Liver (tissue), 9 donors: Measurements from ENCODE around the gene PTCD3. TPM values are rescaled to one million over a fixed set of nuclear protein-coding genes. Genes with fewer than 3 reads are reported as not detected.

ENCODE experiments used
- DNase-seq: peaks from one replicate; pipeline ENCODE4 v3.0.0-alpha.2; 2017; ENCODE audit warnings: low spot score
- H3K27ac ChIP-seq, 2 donors: one replicate each; pipeline ENCODE4 v1.7.0; 2013; ENCODE audit warnings: inconsistent platforms in 2 of 2, low read length in 2 of 2, control low read depth in 1 of 2, low read depth in 1 of 2, mild to moderate bottlenecking in 1 of 2
- H3K27me3 ChIP-seq, 4 donors: one replicate each; pipeline versions ENCODE4 v1.6.1 to v1.7.0; 2013; ENCODE audit warnings: low read length in 3 of 4, inconsistent platforms in 1 of 4, mild to moderate bottlenecking in 1 of 4, moderate library complexity in 1 of 4; ENCODE audit not compliant: control insufficient read depth in 4 of 4, insufficient read depth in 4 of 4
- H3K36me3 ChIP-seq, 4 donors: one replicate each; pipeline versions ENCODE4 v1.6.1 to v1.7.0; 2013; ENCODE audit warnings: low read length in 3 of 4, mild to moderate bottlenecking in 3 of 4, low read depth in 1 of 4, moderate library complexity in 1 of 4; ENCODE audit not compliant: control insufficient read depth in 4 of 4, insufficient read depth in 3 of 4
- H3K4me1 ChIP-seq, 4 donors: one replicate each; pipeline versions ENCODE4 v1.6.1 to v1.7.0; 2013; ENCODE audit warnings: low read length in 3 of 4, mild to moderate bottlenecking in 3 of 4, moderate library complexity in 1 of 4; ENCODE audit not compliant: control insufficient read depth in 4 of 4, insufficient read depth in 4 of 4
- H3K4me3 ChIP-seq, 3 donors: one replicate each; pipeline versions ENCODE4 v1.6.1 to v1.7.0; 2013; ENCODE audit warnings: low read length in 3 of 3, control low read depth in 1 of 3, low read depth in 1 of 3, mild to moderate bottlenecking in 1 of 3
- H3K9ac ChIP-seq, 2 donors: one replicate each; pipeline ENCODE4 v1.7.0; 2013; ENCODE audit warnings: low read length in 2 of 2, mild to moderate bottlenecking in 2 of 2, moderate library complexity in 2 of 2, control low read depth in 1 of 2, low read depth in 1 of 2
- H3K9me3 ChIP-seq, 4 donors: one replicate each; pipeline versions ENCODE4 v1.6.1 to v1.7.0; 2013; ENCODE audit warnings: low read length in 3 of 4; ENCODE audit not compliant: control insufficient read depth in 4 of 4
- ATF3 ChIP-seq: IDR thresholded peaks from 2 replicates; pipeline ENCODE4 v1.6.1; 2016; ENCODE audit warnings: antibody characterized with exemption
- CTCF ChIP-seq: fragments of 150-350 bp; IDR thresholded peaks from 2 replicates; pipeline ENCODE4 v1.5.1; 2017; ENCODE audit warnings: improper control_type of control experiment, low read depth, low read length; ENCODE audit not compliant: missing input control
- EGR1 ChIP-seq, 2 donors: IDR thresholded peaks; 2 replicates each; pipeline ENCODE4 v1.6.1; 2016 to 2018; ENCODE audit warnings: antibody characterized with exemption in 2 of 2, low read depth in 2 of 2
- FOXA1 ChIP-seq: IDR thresholded peaks from 2 replicates; pipeline ENCODE4 v1.6.1; 2016; ENCODE audit warnings: antibody characterized with exemption
- FOXA2 ChIP-seq: IDR thresholded peaks from 2 replicates; pipeline ENCODE4 v1.6.1; 2016; ENCODE audit warnings: antibody characterized with exemption
- GABPA ChIP-seq, 2 donors: IDR thresholded peaks in 1 of 2; conservative IDR thresholded peaks in 1 of 2; 2 replicates each; pipeline ENCODE4 v1.6.1; 2016; ENCODE audit warnings: antibody characterized with exemption in 2 of 2, mild to moderate bottlenecking in 1 of 2, moderate library complexity in 1 of 2
- HNF4A ChIP-seq, 2 donors: conservative IDR thresholded peaks; 2 replicates each; pipeline ENCODE4 v1.6.1; 2016; ENCODE audit warnings: antibody characterized with exemption in 2 of 2, mild to moderate bottlenecking in 2 of 2
- HNF4G ChIP-seq: IDR thresholded peaks from 2 replicates; pipeline ENCODE4 v1.6.1; 2016; ENCODE audit warnings: antibody characterized with exemption
- JUND ChIP-seq, 2 donors: IDR thresholded peaks; 2 replicates each; pipeline ENCODE4 v1.6.1; 2016; ENCODE audit warnings: antibody characterized with exemption in 2 of 2
- MAX ChIP-seq: IDR thresholded peaks from 2 replicates; pipeline ENCODE4 v1.6.1; 2016; ENCODE audit warnings: antibody characterized with exemption
- NR2F2 ChIP-seq: IDR thresholded peaks from 2 replicates; pipeline ENCODE4 v1.6.1; 2016; ENCODE audit warnings: antibody characterized with exemption
- RAD21 ChIP-seq, 2 donors: IDR thresholded peaks; 2 replicates each; pipeline ENCODE4 v1.6.1; 2016; ENCODE audit warnings: antibody characterized with exemption in 2 of 2, mild to moderate bottlenecking in 2 of 2
- REST ChIP-seq: IDR thresholded peaks from 2 replicates; pipeline ENCODE4 v1.6.1; 2016; ENCODE audit warnings: antibody characterized with exemption, mild to moderate bottlenecking
- RXRA ChIP-seq, 2 donors: IDR thresholded peaks; 2 replicates each; pipeline ENCODE4 v1.6.1; 2017 to 2018; ENCODE audit warnings: antibody characterized with exemption in 2 of 2, mild to moderate bottlenecking in 1 of 2
- SP1 ChIP-seq: IDR thresholded peaks from 2 replicates; pipeline ENCODE4 v1.6.1; 2018; ENCODE audit warnings: antibody characterized with exemption, mild to moderate bottlenecking
- TAF1 ChIP-seq: conservative IDR thresholded peaks from 2 replicates; pipeline ENCODE4 v1.6.1; 2016; ENCODE audit warnings: antibody characterized with exemption, mild to moderate bottlenecking
- YY1 ChIP-seq: IDR thresholded peaks from 2 replicates; pipeline ENCODE4 v1.6.1; 2016; ENCODE audit warnings: antibody characterized with exemption, mild to moderate bottlenecking
- ZBTB33 ChIP-seq: IDR thresholded peaks from 2 replicates; pipeline ENCODE4 v1.6.1; 2016; ENCODE audit warnings: antibody characterized with exemption
- WGBS: extraction: QIAGEN DNeasy Blood & Tissue Kit; methylation state at CpG from one replicate; pipeline ENCODE4 v1.1.7; 2013; 5-methylcytosine and 5-hydroxymethylcytosine counted together
- polyA plus RNA-seq, 2 donors: library from polyadenylated mRNA; stranded (reverse) in 1 of 2; unstranded in 1 of 2; fragments of 200-250 nt in 1 of 2; fragments of >200 nt in 1 of 2; fragmentation: Nextera tagmentation in 1 of 2; extraction: Ambion mirVana in 1 of 2; gene quantifications; one replicate each; pipeline versions ENCODE4 v1.2.1 to v1.2.3, GENCODE V29; 2013 to 2015
- total RNA-seq, 2 donors: library from RNA; depleted of rRNA; stranded (reverse); fragments of >200 nt; gene quantifications; one replicate each; pipeline ENCODE4 v1.2.3, GENCODE V29; 2014
- donor health status: healthy.
- donor health status: healthy.
- donor health status: healthy.
- donor health status: healthy.
- donor health status: healthy.

Gene PTCD3
- total and polyA plus RNA-seq, 4 donors: 25.5 to 74.6 (median 45.2) TPM

- peaks cover 2 to 37% (median 24%) of the 10 kb centered on the region in 4 donors for H3K36me3 ChIP-seq
- 98% methylated on average over 2 of the region's 2 CpGs for WGBS
- no peaks in the 10 kb centered on the region for H3K27me3 ChIP-seq
- DNase-seq: no peak
- no peak overlapping the region for H3K27ac ChIP-seq
- TF ChIP-seq RAD21 (IDR thresholded peaks at IDR 0.05): no peak
- no peak for TF ChIP-seq HNF4G
- H3K4me1 ChIP-seq: peaks cover 12 to 28% (median 23%) of the 10 kb centered on the region in 4 donors
- H3K4me3 ChIP-seq: no peak overlapping the region
- H3K9me3 ChIP-seq: no peaks in the 10 kb centered on the region
- H3K9ac ChIP-seq: no peak overlapping the region
Measured at GRCh38 chr2:86070868-86071267, 35.2 kb upstream of the PTCD3 start.

- Histone ChIP-seq H3K4me3 (no peak overlapping the region), H3K9ac (no peak overlapping the region), H3K4me1 (peaks cover 12 to 28% (median 23%) of the 10 kb centered on the region in 4 donors), H3K36me3 (peaks cover 0 to 37% (median 26%) of the 10 kb centered on the region in 4 donors), H3K27ac (peak overlapping the region; percentile 51 to 67), H3K27me3 (no peaks in the 10 kb centered on the region), H3K9me3 (no peaks in the 10 kb centered on the region)
- no peak for DNase-seq
- TF ChIP-seq ZBTB33: peak; percentile 79
- TF ChIP-seq RXRA (IDR thresholded peaks at IDR 0.05): peak; percentile 94 to 96
- peak; percentile 96 for TF ChIP-seq FOXA1
- TF ChIP-seq RAD21 (IDR thresholded peaks at IDR 0.05): peak; percentile 69 to 74
- peak; percentile 92 for TF ChIP-seq FOXA2
- TF ChIP-seq NR2F2: peak; percentile 97
- TF ChIP-seq REST: peak; percentile 79
- peak; percentile 94 to 95 for TF ChIP-seq HNF4A (conservative IDR thresholded peaks at IDR 0.05)
- TF ChIP-seq TAF1: no peak
- peak; percentile 38 for TF ChIP-seq HNF4G
- TF ChIP-seq SP1: peak; percentile 98
- peak; percentile 87 for TF ChIP-seq YY1
- TF ChIP-seq MAX: peak; percentile 98
- no peak for TF ChIP-seq CTCF
- TF ChIP-seq EGR1 (IDR thresholded peaks at IDR 0.05; ENCODE audit: low read depth in 2 of 2): peak in 1 of 2 donors; percentile 79
- peak in 1 of 2 donors; percentile 54 for TF ChIP-seq GABPA (IDR thresholded peaks at IDR 0.05 in 1 of 2, conservative IDR thresholded peaks at IDR 0.05 in 1 of 2)
- TF ChIP-seq JUND (IDR thresholded peaks at IDR 0.05): peak; percentile 63 to 93
- TF ChIP-seq ATF3: peak; percentile 50
- 13% methylated on average over 9 of the region's 9 CpGs for WGBS
Measured at GRCh38 chr2:86072271-86072858, 33.7 kb upstream of the PTCD3 start.
